Stimulated activated CD4-positive, alpha-beta T cell treated with anti-CD3 and anti-CD28 coated beads, Interleukin-15, amount 100 ng/mL, for 48 hours (primary cell): ENCODE data around the gene ZNF805.
"Not testable (repeated sequence)": the region's sequence is repeated elsewhere in the genome, so short reads cannot be mapped to it uniquely, and the experiment has no call there.

ENCODE experiments used
- DNase-seq, 2 donors: peaks; one replicate each; pipeline ENCODE4 v3.0.0-alpha.2; 2020; ENCODE audit warnings: low read depth in 2 of 2

ZNF805 gene

GRCh38 chr19:57240311-57241090 lies at the start of gene ZNF805:
Gene ZNF805 (plus strand): TSS chr19:57240632. CDS start chr19:57240892, 260 bp downstream.
- peak; percentile 89 to 92 for DNase-seq

- DNase-seq = peak; percentile 81 to 85
These were observed 49.0 kb upstream of the ZNF805 start, which contains the start of gene ZNF264 for GRCh38 chr19:57191141-57192076. Gene ZNF264 (plus strand): TSS chr19:57191500. CDS start chr19:57191914, 414 bp downstream.

GRCh38 chr19:57192077-57192420 lies 48.4 kb upstream of the ZNF805 start:
- no peak for DNase-seq

GRCh38 chr19:57192993-57193392 lies 47.4 kb upstream of the ZNF805 start:
- no peak for DNase-seq

GRCh38 chr19:57197874-57198273 lies 42.6 kb upstream of the ZNF805 start:
- not testable (repeated sequence) for DNase-seq

GRCh38 chr19:57202160-57202559 lies 38.3 kb upstream of the ZNF805 start:
- DNase-seq = no peak

GRCh38 chr19:57210381-57210780 lies 30.1 kb upstream of the ZNF805 start:
- no peak for DNase-seq

- DNase-seq = no peak
These were observed 28.3 kb upstream of the ZNF805 start for GRCh38 chr19:57212109-57212508.

- no peak for DNase-seq
These were observed 12.9 kb upstream of the ZNF805 start for GRCh38 chr19:57227502-57227901.

GRCh38 chr19:57231686-57232085 lies 8.7 kb upstream of the ZNF805 start:
- DNase-seq = no peak

- DNase-seq = no peak
These were observed 7.2 kb upstream of the ZNF805 start for GRCh38 chr19:57233207-57233606.

- no peak for DNase-seq
These were observed 486 bp upstream of the ZNF805 start for GRCh38 chr19:57239982-57240310.

GRCh38 chr19:57241176-57241575 lies 744 bp downstream of the ZNF805 start:
- no peak for DNase-seq

GRCh38 chr19:57242821-57243220 lies 2.4 kb downstream of the ZNF805 start:
- no peak for DNase-seq

- DNase-seq = no peak
These were observed 4.1 kb downstream of the ZNF805 start for GRCh38 chr19:57244513-57244912.

- no peak for DNase-seq
These were observed 4.6 kb downstream of the ZNF805 start for GRCh38 chr19:57245066-57245465.

GRCh38 chr19:57245959-57246358 lies 5.5 kb downstream of the ZNF805 start:
- DNase-seq = no peak

- DNase-seq = no peak
These were observed 8.2 kb downstream of the ZNF805 start for GRCh38 chr19:57248646-57249045.

GRCh38 chr19:57249329-57249728 lies 8.9 kb downstream of the ZNF805 start:
- DNase-seq = no peak

- DNase-seq = not testable (repeated sequence)
These were observed 13.3 kb downstream of the ZNF805 start for GRCh38 chr19:57253767-57254166.

GRCh38 chr19:57262044-57262443 lies 21.6 kb downstream of the ZNF805 start:
- no peak for DNase-seq

- DNase-seq = no peak
These were observed 22.9 kb downstream of the ZNF805 start for GRCh38 chr19:57263244-57263741.

- no peak for DNase-seq
These were observed 26.9 kb downstream of the ZNF805 start for GRCh38 chr19:57267291-57267690.
